ENCODE results near the gene CWF19L1.
A peak's percentile ranks its signal among the peaks of the same experiment; 100 is the strongest.
"Not testable (repeated sequence)": the region's sequence is repeated elsewhere in the genome, so short reads cannot be mapped to it uniquely, and the experiment has no call there.

The CWF19L1 gene

DNA sequence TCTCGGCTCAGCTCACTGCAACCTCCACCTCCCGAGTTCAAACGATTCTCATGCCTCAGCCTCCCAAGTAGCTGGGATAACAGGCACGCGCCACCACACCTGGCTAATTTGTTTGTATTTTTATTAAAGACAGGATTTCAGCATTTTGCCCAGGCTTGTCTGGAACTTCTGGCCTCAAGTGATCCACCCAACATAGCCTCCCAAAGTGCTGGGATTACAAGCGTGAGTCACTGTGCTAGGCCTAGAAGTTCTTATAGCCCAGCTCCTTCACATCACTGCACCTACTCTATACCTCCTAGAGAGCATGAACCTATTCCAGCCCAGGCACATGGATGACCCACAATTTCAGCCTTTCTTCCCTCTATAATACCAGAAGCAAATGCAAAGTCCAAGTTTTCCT, 20.3 kb upstream of the CWF19L1 start:
- TF ChIP-seq, protein P1, sequence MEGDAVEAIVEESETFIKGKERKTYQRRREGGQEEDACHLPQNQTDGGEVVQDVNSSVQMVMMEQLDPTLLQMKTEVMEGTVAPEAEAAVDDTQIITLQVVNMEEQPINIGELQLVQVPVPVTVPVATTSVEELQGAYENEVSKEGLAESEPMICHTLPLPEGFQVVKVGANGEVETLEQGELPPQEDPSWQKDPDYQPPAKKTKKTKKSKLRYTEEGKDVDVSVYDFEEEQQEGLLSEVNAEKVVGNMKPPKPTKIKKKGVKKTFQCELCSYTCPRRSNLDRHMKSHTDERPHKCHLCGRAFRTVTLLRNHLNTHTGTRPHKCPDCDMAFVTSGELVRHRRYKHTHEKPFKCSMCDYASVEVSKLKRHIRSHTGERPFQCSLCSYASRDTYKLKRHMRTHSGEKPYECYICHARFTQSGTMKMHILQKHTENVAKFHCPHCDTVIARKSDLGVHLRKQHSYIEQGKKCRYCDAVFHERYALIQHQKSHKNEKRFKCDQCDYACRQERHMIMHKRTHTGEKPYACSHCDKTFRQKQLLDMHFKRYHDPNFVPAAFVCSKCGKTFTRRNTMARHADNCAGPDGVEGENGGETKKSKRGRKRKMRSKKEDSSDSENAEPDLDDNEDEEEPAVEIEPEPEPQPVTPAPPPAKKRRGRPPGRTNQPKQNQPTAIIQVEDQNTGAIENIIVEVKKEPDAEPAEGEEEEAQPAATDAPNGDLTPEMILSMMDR (IDR thresholded peaks at IDR 0.05; ENCODE audit: borderline replicate concordance, insufficient read depth, low read depth, low read length) = no peak
- no peak overlapping the region for H3K4me3 ChIP-seq (ENCODE audit: low read depth, low read length)

DNA sequence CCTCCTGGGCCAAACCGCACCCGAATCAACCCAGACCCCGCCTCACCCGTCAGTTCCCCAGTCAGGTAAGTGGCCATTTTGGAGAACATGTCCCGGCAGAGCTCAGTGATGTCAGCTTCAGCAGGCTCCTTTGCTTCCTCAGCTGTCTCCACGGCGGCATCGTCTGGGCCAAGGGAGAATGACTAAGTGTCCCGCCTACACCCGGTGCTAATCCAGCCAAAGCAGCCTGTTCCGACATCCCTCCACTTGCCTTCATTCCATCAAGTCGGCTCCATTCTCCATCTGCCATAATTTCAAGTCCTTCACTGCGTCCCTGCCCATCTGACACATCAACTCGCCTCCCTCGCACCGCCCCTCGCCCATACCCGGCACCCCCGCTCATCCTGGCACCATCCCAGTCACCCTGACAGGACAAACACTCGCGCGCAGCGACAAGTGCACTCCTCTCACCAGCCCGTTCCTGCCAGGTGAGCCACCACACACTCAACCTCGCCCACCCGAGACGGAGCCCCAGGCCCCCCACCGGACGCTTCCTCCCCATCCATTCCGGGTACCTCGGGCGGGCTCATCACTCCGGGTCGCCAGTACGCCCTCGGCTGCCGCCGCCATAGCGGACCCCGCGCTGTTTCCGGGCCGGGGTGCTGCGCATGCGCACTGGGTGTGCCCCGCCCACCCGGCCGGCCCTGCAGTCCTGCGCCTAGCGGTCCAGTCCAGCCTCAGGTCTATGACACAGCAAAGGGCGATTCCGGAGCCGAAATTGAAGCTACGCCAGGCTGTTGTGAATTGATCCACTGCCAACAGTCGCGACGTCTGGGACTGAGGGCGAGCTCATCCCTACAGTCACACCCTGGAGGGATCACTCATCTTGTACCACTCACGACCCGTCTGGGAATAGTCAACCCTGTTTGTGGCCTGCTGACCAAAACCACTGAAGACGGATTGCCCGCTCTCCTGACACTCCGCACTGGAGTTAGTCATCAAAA, 18.9 kb upstream of the CWF19L1 start, which contains the start of gene BLOC1S2:
BLOC1S2 (minus strand) TSS at position 630 of the 983 bp plus-strand sequence; CDS start at position 609, 21 bp downstream.
- TF ChIP-seq, protein P1 (IDR thresholded peaks at IDR 0.05; ENCODE audit: borderline replicate concordance, insufficient read depth, low read depth, low read length) = no peak

DNA sequence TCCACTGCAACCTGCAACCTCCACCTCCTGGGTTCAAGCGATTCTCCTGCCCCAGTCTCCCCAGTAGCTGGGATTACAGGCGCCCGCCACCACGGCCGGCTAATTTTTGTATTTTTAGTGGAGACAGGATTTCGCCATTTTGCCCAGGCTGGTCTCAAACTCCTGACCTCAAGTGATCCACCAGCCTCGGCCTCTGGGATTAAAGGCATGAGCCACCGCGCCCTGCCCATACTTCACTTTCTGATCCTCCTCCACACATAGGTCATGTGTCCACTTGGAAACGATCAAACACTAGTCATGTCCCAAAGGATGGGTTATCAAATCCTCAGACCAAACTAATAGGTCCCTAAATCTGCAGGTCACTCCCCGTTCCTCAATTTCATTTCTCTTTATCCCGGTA, 17.9 kb upstream of the CWF19L1 start:
- H3K4me3 ChIP-seq (ENCODE audit: low read depth, low read length) = peak overlapping the region; percentile 86

More for the DNA sequence above, 18.9 kb upstream of the CWF19L1 start, which contains the start of gene BLOC1S2:
- peak within 1 kb of the TSS; percentile 86 for H3K4me3 ChIP-seq (ENCODE audit: low read depth, low read length)

DNA sequence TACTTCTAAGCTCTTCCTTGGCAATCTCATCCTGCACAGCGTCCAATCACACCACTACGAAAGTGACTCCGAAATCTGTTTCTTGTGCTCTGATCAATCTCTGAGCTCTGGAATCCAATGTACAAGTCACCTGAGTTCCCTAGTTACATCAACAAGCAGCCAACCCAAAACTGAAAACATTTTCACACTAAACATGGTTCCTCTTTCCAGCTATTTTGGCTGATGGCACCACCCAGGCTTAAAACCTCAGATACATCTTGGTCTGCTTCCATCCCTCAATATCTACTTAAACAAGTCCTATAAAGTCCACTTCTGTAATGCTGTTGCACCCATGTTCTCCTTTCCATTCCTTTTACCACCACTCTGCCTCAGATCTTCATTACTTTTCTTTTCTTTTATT, 15.5 kb upstream of the CWF19L1 start:
- no peak overlapping the region for H3K4me3 ChIP-seq (ENCODE audit: low read depth, low read length)
- TF ChIP-seq, protein P1 (IDR thresholded peaks at IDR 0.05; ENCODE audit: borderline replicate concordance, insufficient read depth, low read depth, low read length) = no peak

DNA sequence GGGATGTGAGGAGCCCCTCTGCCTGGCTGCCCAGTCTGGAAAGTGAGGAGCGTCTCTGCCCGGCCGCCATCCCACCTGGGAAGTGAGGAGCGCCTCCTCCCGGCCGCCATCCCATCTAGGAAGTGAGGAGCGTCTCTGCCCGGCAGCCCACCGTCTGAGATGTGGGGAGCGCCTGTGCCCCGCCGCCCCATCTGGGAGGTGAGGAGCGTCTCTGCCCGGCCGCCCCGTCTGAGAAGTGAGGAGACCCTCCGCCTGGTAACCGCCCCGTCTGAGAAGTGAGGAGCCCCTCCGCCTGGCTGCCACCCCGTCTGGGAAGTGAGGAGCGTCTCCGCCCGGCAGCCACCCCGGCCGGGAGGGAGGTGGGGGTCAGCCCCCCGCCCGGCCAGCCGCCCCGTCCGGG, 9.5 kb upstream of the CWF19L1 start:
- not testable (repeated sequence) for H3K4me3 ChIP-seq (ENCODE audit: low read depth, low read length)

DNA sequence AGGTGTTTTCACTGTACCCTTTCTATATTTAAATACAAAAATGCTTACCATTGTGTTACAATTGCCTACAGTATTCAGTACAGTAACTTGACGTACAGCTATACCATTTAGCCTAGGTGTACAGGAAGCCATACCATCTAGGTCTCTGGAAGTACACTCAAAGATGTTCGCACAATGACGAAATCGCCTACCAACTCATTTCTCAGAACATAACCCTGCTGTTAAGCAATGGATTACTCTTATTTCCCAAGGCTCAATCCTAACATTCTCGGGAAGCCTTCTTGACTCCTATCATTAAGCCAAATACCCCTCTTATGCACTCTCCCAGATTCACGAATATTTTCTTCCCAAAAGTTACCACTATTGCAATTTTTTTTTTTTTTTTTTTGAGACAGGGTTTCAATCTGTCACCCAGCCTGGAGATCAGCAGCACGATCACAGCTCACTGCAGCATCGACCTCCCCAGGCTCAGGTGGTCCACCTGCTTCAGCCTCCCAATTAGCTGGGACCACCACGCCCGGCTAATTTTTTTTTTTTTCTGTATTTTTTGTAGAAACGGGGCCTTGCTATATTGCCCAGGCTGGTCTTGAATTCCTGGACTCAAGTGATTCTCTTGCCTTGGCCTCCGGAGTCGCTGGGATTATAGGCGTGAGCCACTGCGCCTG, 1.5 kb downstream of the CWF19L1 start:
- no peak overlapping the region for H3K4me3 ChIP-seq (ENCODE audit: low read depth, low read length)
- TF ChIP-seq, protein P1 (IDR thresholded peaks at IDR 0.05; ENCODE audit: borderline replicate concordance, insufficient read depth, low read depth, low read length) = no peak

DNA sequence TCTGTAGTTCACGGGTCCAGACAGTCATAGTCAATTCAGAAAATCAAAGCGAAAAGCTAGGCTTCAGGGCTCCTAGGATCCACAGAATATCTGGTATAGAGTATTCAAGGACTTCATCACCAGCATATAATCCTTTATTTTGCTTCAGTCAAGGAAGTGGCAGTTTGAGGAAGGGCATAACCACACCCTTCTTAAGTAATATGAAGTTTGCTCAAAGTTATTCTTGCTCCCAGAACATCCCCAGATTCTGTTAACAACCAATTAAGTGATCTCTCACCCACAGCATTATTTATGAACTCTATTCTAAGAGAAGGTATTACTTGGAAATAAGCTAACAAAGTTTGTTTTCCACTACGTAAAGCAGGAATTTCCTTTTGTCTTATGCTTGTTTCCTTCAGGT, 13.2 kb downstream of the CWF19L1 start:
- no peak overlapping the region for H3K4me3 ChIP-seq (ENCODE audit: low read depth, low read length)
- TF ChIP-seq, protein P1 (IDR thresholded peaks at IDR 0.05; ENCODE audit: borderline replicate concordance, insufficient read depth, low read depth, low read length) = no peak

DNA sequence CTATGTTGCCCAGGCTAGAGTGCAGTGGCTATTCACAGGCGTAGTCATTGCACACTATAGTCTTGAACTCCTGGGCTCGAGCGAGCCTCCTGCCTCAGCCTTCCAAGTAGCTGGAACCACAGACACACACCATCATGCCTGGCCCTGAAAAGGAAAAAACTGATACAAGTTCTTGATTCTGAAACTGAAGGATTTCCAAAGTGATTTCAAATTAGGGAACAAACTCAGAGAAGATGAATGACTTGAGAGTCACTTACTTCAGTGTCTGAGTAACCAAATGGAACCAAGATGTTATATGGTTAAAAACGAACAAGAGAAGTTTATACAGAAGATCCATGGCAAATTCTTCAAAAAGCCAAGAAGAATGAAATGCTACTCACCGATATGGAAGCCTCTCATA, 14.4 kb downstream of the CWF19L1 start:
- TF ChIP-seq, protein P1 (IDR thresholded peaks at IDR 0.05; ENCODE audit: borderline replicate concordance, insufficient read depth, low read depth, low read length) = no peak
- no peak overlapping the region for H3K4me3 ChIP-seq (ENCODE audit: low read depth, low read length)
